Activated naive CD4-positive, alpha-beta T cell (primary cell): ENCODE results near the gene NAPSA.
"Not testable (repeated sequence)": the region's sequence is repeated elsewhere in the genome, so short reads cannot be mapped to it uniquely, and the experiment has no call there.

Experiments
- DNase-seq, 4 experiments: peaks; one replicate each; lab custom pipeline; 2025; lab: John Stamatoyannopoulos, UW

NAPSA gene

DNA sequence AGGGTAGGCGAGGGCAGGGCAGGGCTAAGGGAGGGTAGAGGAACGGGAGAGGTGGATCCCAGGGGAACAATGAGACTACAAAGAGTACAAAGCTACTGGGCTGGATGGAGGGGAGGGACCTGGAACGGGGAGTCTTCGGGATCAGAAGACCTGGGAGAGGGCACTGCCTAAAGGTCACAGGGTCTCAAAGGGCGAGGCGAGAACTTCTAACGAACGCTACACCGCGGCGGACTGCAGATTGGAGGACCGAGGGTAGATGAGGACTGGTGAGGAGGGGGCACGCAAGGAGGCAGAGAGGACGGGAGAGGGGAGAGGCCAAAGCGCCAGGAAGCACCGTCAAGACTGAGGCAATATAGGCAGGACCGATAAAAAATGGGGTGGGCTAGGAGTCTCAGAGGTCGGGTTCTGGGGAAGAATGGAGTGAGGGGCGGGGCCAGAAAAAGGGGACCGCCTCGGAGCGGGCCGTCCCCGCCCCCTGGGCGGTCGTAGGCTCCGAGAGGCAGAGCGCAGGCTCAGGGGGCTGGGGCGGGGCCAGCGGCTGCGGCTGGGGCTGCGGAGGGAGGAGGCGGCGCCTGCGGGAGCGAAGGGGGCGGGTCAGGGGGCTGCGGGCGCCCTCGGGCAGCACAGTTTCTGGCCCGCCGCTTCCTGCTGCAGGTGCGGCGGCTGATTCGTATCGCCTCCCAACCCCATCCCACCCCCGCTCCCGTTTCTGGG is 34.9 kb downstream of the NAPSA start:
- DNase-seq, result peak; percentile 18 to 65 (median 43)

DNA sequence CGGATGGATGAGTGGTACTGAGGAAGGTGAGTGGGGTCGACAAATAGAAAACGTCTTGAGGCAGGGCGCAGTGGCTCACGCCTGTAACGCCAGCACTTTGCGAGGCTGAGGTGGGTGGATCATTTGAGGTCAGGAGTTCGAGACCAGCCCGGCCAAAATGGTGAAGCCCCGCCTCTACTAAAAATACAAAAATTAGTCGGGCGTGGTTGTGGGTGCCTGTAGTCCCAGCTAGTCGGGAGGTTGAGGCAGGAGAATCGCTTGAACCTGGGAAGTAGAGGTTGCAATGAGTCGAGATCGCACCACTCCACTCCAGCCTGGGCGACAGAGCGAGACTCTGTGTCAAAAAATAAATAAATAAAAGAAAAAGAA is 35.5 kb downstream of the NAPSA start:
- not testable (repeated sequence) for DNase-seq

- DNase-seq, result peak; percentile 70 to 82 (median 73)
Observed at GRCh38 chr19:50329146-50329925, 36.1 kb downstream of the NAPSA start, which contains the start of gene KCNC3. Gene KCNC3, minus strand, starts transcription at chr19:50329377. Its CDS starts 295 bp downstream, at chr19:50329082.

DNA sequence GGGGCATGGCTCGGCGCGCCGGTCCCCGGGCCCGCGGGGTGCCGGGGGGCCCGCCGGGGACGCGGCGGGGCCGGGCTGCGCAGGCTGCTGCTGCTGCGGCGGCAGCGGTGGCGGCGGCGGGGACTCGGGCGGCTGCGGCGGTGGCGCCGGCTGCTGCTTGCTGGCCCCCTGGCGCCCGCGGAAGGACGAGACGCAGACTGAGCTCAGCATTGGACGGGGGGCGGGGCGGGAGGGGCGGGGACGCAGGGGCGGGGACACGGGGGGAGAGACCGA is 36.6 kb downstream of the NAPSA start:
- DNase-seq, result no peak

GRCh38 chr19:50328224-50328872 is 37.1 kb downstream of the NAPSA start:
- no peak for DNase-seq

DNA sequence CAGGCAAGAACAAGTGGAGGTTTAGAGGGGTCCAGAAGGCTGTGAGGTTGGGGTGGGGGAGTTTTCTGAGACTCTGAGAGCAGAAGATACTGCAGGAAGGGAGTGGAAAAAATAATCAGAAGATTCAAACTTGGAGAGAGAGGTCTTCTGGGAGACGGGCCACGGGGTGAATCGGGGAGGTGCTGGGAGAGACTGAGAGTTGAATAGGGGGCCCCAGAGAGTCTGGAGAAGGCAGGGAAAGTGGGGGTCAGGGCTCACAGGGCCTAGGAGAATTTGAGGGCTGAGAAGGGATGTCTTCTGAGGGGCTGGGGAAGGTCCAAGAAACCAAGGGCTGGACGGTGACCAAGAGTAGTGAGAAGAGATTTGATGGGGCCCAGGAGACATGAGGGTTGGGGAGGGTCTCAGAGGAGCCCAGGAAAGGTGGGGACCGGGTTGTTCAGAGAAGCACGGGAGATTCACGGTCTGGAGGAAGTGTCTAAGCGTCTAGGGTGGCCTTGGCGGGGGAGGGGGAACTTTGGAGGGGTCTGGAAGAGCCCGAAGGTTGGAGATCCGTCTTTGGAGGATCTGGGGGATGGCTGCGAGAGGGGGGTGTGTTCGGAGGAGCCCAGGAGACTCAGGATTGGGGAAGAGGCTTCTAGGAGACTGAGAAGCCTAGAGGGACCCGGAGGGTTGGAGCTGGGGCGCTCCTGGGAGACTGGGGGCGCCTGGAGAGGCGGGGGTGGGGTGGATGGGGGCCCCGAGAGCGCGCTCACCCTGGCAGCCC is 37.8 kb downstream of the NAPSA start:
- DNase-seq, result no peak

DNA sequence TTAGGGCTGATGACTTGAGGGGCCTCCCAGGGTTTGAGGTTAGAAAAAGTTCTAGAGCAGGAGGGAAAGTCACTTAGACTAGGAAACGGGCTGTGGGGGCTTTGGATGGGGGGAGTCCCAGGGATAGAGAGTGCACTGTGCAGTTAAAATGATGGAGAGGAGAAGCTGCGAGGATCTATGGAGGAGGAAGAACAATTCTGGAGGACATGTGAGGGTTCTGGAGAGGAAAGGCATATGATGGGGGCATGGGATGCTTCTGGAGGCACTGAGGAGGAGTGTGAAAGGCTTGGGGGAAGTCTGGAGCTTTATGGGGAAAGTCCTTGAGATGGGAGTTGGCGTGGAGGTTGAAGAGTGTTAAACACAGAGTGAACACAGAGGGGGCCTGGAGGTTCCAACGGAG is 38.4 kb downstream of the NAPSA start:
- no peak for DNase-seq

DNA sequence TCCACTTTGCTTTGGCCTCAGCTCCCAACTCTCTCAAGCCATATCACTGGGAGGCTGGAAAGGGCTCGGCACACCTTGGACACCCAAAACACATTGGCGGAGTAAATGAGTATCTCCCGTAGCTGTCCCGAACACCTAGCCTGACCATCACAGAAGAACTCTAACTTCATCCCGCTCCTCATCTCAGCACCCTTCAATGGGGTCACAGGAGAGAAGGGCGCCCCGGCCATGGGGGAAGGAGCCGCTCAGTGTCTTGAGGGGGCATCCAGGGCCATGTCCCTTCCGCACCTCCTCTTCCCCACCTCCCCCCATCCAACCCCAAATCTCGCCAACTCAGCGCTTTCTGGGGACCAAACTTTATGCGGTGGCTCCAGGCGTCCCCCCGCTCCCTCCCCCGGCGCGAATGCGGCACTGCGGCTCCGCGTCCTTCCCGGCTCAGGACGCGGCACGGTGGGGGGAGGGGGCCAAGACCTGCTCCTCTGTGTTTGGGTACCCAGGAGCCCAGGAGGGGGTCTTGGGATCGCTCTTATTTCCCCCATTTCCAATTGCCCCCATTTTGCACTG is 39.3 kb downstream of the NAPSA start:
- no peak for DNase-seq

GRCh38 chr19:50325310-50326100 is 39.9 kb downstream of the NAPSA start:
- peak; percentile 16 to 64 (median 45) for DNase-seq

DNA sequence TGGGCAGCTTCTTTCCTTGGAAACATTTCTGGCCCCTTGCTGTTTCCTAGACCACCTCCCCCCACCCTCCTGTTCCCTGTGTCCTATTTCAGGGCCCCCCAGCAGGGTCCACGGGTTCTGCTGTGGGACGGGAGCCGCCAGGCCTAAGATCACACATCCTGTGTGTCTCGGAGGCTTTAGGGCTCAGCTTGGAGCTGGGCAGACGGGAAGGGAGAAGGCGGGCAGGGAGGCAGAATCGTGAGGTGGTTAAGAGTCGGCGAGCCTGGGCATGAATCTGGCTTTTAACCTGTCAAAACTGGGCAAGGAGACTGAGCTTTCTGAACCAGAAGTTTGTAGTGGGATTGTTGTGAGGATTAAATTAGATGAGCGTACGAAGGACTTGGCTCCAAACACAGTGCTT is 41.1 kb downstream of the NAPSA start:
- no peak for DNase-seq

DNA sequence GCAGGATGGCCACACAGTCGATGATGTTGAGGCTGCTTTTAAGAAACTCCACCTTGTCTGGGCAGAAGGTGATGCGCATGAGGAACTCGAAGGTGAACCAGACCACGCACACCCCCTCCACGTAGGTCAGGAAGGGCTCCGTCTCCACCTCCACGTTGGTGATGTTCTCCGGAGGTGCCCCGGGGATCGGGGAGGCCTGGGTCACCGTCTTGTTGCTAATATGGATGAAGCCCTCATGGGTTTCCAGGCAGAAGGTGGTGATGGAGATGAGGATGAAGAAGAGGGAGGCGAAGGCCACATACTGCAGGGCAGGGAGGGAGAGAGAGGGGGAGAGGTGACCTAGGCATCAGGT is 41.7 kb downstream of the NAPSA start:
- DNase-seq, result no peak

DNA sequence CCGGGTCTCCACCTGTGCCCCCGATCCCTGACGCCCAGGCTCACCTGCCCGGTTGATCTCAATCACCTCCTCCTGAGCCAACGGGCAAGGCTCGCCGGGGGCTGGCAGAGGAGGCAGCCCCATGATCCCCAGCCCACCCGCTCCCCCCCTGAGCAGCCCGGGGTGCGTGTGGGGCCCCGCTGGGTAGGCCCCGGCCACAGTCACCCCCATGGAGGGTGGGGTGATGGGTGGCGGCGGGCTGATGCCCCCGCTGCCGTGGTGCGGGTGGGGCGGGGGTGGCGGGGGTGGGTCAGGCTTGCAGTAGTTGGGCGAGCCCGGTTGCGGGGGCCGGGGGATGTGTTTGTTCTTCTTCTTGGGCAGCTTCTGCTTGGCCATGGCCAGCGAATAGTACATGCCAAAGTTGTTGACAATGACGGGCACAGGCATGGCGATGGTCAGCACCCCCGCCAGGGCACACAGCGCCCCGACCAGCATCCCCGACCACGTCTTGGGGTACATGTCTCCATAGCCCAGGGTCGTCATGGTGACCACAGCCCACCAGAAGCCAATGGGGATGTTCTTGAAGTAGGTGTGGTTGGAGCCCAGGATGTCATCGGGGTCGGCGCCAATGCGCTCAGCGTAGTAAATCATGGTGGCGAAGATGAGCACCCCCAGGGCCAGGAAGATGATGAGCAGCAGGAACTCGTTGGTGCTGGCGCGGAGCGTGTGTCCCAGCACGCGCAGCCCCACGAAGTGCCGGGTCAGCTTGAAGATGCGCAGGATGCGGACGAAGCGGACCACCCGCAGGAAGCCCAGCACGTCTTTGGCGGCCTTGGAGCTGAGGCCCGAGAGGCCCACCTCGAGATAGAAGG is 42.3 kb downstream of the NAPSA start:
- DNase-seq, result no peak

DNA sequence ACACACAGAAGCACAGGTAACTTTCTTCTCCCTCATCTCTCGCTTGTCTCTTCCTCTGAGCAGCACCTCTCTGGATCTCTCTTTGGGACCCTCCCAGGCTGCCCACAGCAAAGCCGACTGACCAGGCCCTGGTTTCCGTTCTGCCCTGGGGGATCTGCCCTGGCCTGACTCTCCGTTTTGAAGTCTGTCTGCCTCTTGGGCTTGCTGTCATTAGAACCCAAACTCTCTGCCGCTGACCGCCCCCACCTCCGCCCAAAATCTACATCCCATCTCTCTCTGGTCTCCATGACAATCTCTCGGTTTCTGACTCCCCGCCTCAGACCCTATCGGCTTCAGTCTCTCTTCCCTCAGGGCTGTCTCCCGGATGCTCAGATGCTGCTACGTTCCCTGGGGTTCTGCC is 43.2 kb downstream of the NAPSA start:
- no peak for DNase-seq

- DNase-seq, result no peak
Observed at GRCh38 chr19:50321831-50322230, 43.6 kb downstream of the NAPSA start.

- no peak for DNase-seq
Observed at GRCh38 chr19:50320596-50320995, 44.8 kb downstream of the NAPSA start.

DNA sequence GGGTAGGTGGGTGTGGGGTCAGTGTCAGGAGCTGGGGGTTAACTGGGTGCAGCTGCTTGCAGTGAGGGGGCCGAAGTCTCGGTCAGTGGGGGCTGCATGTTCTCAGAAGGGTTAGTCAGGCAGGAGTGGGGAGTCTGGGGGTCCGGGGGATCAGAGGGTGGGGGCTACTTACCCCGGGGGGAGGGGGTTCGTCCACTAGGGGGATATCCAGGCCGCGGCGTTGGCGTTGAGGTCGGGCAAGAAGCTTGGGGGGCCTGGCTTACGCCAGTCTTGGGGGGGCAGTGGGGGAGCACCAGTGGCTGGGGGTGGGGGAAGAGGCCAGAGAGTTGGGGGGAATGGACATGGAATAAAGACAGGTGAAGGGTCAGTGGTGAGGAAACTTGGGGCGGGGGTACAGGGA is 45.4 kb downstream of the NAPSA start:
- no peak for DNase-seq

DNA sequence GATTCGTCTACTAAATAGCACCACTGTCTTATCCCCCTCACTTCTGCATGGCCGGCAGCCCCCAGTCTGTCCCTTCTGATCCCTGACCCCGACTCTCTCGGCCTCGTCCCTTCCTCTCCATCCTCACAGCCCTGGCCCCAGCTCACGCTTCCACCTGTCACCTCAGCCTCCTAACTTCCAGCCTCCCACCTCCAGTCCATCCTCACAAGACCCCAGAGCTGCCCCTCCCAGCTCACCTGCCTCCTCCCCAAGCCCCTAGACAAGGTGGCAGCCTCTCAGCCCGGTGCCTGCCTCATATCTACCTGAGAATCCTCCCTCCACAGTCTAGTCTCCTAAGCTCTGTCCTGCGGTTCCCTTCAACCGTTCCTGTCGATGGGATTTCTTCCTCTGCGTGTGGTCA is 46.3 kb downstream of the NAPSA start:
- DNase-seq, result no peak

DNA sequence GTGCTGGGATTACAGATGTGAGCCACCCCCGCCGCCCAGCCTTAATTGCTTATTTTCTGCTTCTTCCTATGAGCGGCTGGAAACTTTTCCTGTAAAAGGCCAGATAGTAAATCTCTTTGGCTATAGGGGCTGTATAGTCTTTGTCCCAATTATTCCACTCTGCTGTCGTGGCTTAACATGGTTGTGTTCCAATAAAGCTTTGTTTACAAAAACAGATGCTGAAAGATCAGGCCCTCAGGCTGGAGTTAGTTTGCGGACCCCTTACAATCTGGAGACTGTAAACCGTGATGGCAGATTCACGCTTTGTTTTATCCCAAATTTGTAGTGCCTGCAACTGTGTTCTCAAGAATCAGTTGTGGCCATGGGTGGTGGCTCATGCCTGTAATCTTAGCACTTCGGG is 47.0 kb downstream of the NAPSA start:
- DNase-seq, result no peak

GRCh38 chr19:50317115-50317514 is 48.3 kb downstream of the NAPSA start:
- DNase-seq, result no peak

DNA sequence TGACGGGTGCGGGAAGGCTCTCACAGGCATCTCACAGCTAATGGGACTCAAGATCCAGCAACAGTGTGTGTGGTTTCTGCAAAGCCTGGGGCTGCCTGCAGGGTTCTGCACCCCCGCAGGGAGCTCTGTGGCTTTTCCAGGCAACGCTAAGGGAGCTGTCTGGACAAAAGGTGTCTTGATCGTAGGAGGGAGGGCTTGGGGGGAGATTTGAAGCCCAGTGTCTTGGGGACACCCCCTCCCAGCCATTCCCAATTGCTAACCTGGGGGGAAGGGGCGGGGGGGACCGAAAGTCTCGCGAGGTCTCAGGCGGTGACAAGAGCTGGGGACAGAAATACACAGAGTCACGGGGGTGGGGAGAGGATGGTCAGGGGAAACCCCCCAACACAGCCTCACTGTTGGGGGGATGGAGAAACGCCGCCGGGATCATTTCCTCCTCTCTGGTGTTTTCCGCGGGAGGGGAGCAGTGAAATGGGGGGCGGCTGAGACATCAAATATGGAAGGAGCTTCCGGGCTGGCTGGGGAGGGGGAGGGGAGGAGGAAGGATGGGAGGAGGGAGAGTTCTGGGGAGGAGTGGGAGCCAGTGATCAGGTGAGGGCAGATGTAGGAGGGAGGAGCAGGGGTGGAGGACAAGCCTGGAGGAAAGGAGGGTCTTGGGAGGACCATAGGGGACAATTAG is 49.5 kb downstream of the NAPSA start:
- DNase-seq, result no peak
